Mesothelial cell of epicardium (in vitro differentiated cells): ENCODE results near the gene MACROD2. TPM values are rescaled to one million over a fixed set of nuclear protein-coding genes. Genes with fewer than 3 reads are reported as not detected.

Experiments
- DNase-seq, 2 experiments: peaks; one replicate each; pipeline ENCODE4 v3.0.0; 2021; ENCODE audit warnings: low spot score in 2 of 2; ENCODE audit not compliant: unreplicated experiment in 2 of 2
- H3K27ac Mint-ChIP-seq: 2 replicates; pipeline ENCODE4 v1.8.0; 2021; ENCODE audit warnings: mixed read lengths
- H3K27me3 Mint-ChIP-seq: 2 replicates; pipeline ENCODE4 v1.8.0; 2021; ENCODE audit warnings: low read depth, mixed read lengths
- H3K36me3 Mint-ChIP-seq: 2 replicates; pipeline ENCODE4 v1.8.0; 2021; ENCODE audit warnings: mixed read lengths
- H3K4me1 Mint-ChIP-seq: 2 replicates; pipeline ENCODE4 v1.8.0; 2021; ENCODE audit warnings: mixed read lengths
- H3K4me3 Mint-ChIP-seq: 2 replicates; pipeline ENCODE4 v1.8.0; 2021; ENCODE audit warnings: mild to moderate bottlenecking, moderate library complexity, mixed read lengths
- H3K9me3 Mint-ChIP-seq: 2 replicates; pipeline ENCODE4 v1.8.0; 2021; ENCODE audit warnings: mixed read lengths
- total RNA-seq: library from RNA; stranded (reverse); gene quantifications from 3 replicates; pipeline ENCODE4 v1.2.1, GENCODE V29; 2021
- TF ChIP-seq, protein P1 (sequence below): fragments of 200-600 bp; sonication (generic); IDR thresholded peaks from one replicate; pipeline ENCODE4 v1.5.0; 2021; ENCODE audit warnings: antibody characterized with exemption; ENCODE audit not compliant: unreplicated experiment

The MACROD2 gene
- total RNA-seq, 1 donor from 2014 or later, result 10.0 TPM

DNA sequence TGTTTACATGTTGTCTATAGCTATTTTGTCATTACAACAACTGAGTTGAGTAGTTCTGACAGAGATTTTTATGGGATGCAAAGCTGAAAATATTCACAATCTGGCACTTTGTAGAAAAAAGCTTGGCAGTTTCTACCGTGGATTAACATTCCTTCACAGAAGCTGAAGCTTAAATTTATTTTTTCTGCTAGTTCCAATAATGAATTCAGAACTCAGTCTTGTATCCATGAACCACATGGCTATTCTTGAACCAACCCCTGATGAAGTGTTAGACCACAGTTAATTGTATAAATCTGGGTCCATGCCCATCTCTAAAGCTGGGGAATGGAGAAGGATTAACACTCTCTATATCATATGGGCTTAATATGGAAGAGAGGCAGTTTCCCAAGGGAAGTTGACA lies 1085.9 kb downstream of the MACROD2 start:
- Mint-ChIP-seq H3K4me1 (peaks cover 27% of the 10 kb centered on the region), H3K36me3 (no peaks in the 10 kb centered on the region), H3K27ac (no peak overlapping the region)

GRCh38 chr20:15091421-15092037 lies 1096.2 kb downstream of the MACROD2 start:
- Mint-ChIP-seq H3K4me1 (no peaks in the 10 kb centered on the region), H3K4me3 (no peak overlapping the region), H3K27ac (no peak overlapping the region), H3K9me3 (peaks cover 4% of the 10 kb centered on the region), H3K36me3 (no peaks in the 10 kb centered on the region), H3K27me3 (no peaks in the 10 kb centered on the region)
- DNase-seq, result no peak
- TF ChIP-seq, protein P1, sequence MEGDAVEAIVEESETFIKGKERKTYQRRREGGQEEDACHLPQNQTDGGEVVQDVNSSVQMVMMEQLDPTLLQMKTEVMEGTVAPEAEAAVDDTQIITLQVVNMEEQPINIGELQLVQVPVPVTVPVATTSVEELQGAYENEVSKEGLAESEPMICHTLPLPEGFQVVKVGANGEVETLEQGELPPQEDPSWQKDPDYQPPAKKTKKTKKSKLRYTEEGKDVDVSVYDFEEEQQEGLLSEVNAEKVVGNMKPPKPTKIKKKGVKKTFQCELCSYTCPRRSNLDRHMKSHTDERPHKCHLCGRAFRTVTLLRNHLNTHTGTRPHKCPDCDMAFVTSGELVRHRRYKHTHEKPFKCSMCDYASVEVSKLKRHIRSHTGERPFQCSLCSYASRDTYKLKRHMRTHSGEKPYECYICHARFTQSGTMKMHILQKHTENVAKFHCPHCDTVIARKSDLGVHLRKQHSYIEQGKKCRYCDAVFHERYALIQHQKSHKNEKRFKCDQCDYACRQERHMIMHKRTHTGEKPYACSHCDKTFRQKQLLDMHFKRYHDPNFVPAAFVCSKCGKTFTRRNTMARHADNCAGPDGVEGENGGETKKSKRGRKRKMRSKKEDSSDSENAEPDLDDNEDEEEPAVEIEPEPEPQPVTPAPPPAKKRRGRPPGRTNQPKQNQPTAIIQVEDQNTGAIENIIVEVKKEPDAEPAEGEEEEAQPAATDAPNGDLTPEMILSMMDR, result no peak

More for the DNA sequence above, 1085.9 kb downstream of the MACROD2 start:
- no peaks in the 10 kb centered on the region for H3K27me3 Mint-ChIP-seq
- TF ChIP-seq, protein P1, result no peak
- H3K9me3 Mint-ChIP-seq, result no peaks in the 10 kb centered on the region
- DNase-seq, result no peak
- H3K4me3 Mint-ChIP-seq, result no peak overlapping the region

- Mint-ChIP-seq H3K36me3 (no peaks in the 10 kb centered on the region), H3K9me3 (peaks cover 19% of the 10 kb centered on the region), H3K4me3 (no peak overlapping the region), H3K4me1 (peaks cover 6% of the 10 kb centered on the region), H3K27me3 (no peaks in the 10 kb centered on the region), H3K27ac (no peak overlapping the region)
- DNase-seq, result no peak
- TF ChIP-seq, protein P1, result no peak
Observed at GRCh38 chr20:15098351-15098750, 1103.0 kb downstream of the MACROD2 start.

GRCh38 chr20:15099130-15099529 lies 1103.8 kb downstream of the MACROD2 start:
- Mint-ChIP-seq H3K9me3 (peaks cover 25% of the 10 kb centered on the region), H3K27ac (no peak overlapping the region), H3K36me3 (no peaks in the 10 kb centered on the region), H3K27me3 (no peaks in the 10 kb centered on the region), H3K4me1 (peaks cover 6% of the 10 kb centered on the region), H3K4me3 (no peak overlapping the region)
- DNase-seq, result no peak
- TF ChIP-seq, protein P1, result no peak

- peaks cover 25% of the 10 kb centered on the region for H3K9me3 Mint-ChIP-seq
- H3K4me1 Mint-ChIP-seq, result peaks cover 6% of the 10 kb centered on the region
Observed at GRCh38 chr20:15100506-15101160, 1105.3 kb downstream of the MACROD2 start.

More at GRCh38 chr20:15100506-15101160, 1105.3 kb downstream of the MACROD2 start:
- Mint-ChIP-seq H3K27ac (no peak overlapping the region), H3K27me3 (no peaks in the 10 kb centered on the region), H3K36me3 (no peaks in the 10 kb centered on the region), H3K4me3 (no peak overlapping the region)
- DNase-seq, result no peak
- TF ChIP-seq, protein P1, result no peak
